Ovary (tissue), 9 donors: ENCODE measurements around the gene ROPN1B. TPM values are rescaled to one million over a fixed set of nuclear protein-coding genes. Genes with fewer than 3 reads are reported as not detected.

Experiments used
- DNase-seq, 5 donors: peaks; one replicate each; pipeline ENCODE4 v3.0.0-alpha.2; 2019 to 2020
- H3K27ac ChIP-seq, 2 donors: fragments of 200-600 bp; one replicate each; pipeline versions ENCODE4 v1.5.1 to v1.8.0; 2019 to 2022
- H3K27me3 ChIP-seq: fragments of 200-600 bp; one replicate; pipeline ENCODE4 v1.8.0; 2022
- H3K36me3 ChIP-seq: fragments of 200-600 bp; sonication (generic); one replicate; pipeline ENCODE4 v1.5.1; 2019
- H3K4me1 ChIP-seq: one replicate; pipeline ENCODE4 v1.8.1; 2013; ENCODE audit warnings: mild to moderate bottlenecking, moderate library complexity; ENCODE audit not compliant: insufficient read depth
- H3K4me3 ChIP-seq: fragments of 200-600 bp; sonication (generic); one replicate; pipeline ENCODE4 v1.5.1; 2017
- H3K9me3 ChIP-seq, 2 donors: fragments of 200-600 bp in 1 of 2; sonication (generic) in 1 of 2; one replicate each; pipeline versions ENCODE4 v1.5.1 to v1.8.1; 2013 to 2019; ENCODE audit warnings: mild to moderate bottlenecking in 1 of 2, moderate library complexity in 1 of 2
- CTCF ChIP-seq, 3 donors: fragments of 450-650 bp in 2 of 3; fragments of 200-600 bp in 1 of 3; IDR thresholded peaks; one replicate each; pipeline versions ENCODE4 v1.5.1 to v1.8.0; 2016 to 2022; ENCODE audit warnings: antibody characterized with exemption in 3 of 3, mild to moderate bottlenecking in 1 of 3
- EP300 ChIP-seq: sonication (generic); formaldehyde crosslinking; IDR thresholded peaks from one replicate; pipeline ENCODE4 v1.6.1; 2017; ENCODE audit warnings: antibody characterized with exemption
- POLR2A ChIP-seq: fragments of 450-650 bp; IDR thresholded peaks from one replicate; pipeline ENCODE4 v1.6.1; 2017; ENCODE audit warnings: antibody characterized with exemption, mild to moderate bottlenecking, moderate library complexity
- WGBS, 3 donors: extraction: QIAGEN DNeasy Blood & Tissue Kit in 1 of 3; methylation state at CpG; one replicate each; pipeline versions ENCODE4 v1.1.5 to v1.1.7; 2013 to 2017; 5-methylcytosine and 5-hydroxymethylcytosine counted together
- intact Hi-C, 4 donors: fragments of 100-400 bp; cut with DNase I; formaldehyde crosslinking; loops; one replicate each; pipeline versions ENCODE4 v1.11.0 to v1.15.1; 2022 to 2023
- polyA plus RNA-seq, 2 donors: library from polyadenylated mRNA; stranded (reverse); fragments of 200-250 nt in 1 of 2; fragments of 350-450 nt in 1 of 2; fragmentation: Illumina TruSeq in 1 of 2; extraction: RNeasy Lipid Tissue Mini Kit (QIAGEN cat#74804) in 1 of 2; gene quantifications; one replicate each; pipeline ENCODE4 v1.2.3, GENCODE V29; 2013 to 2014
- total RNA-seq, 7 donors: library from RNA; depleted of rRNA in 2 of 7; stranded (reverse); fragments of >200 nt in 2 of 7; fragmentation: NEBNext Ultra II Directional in 3 of 7; extraction: Animal tissue kit (Norgen Biotek cat#: 25700) in 3 of 7; gene quantifications; one replicate each; pipeline versions ENCODE4 v1.1.0 to v1.2.4, GENCODE V29; 2016 to 2023
- donor health status: DM: no; HTN: no; CAD: no; lungs with moderate emphysema.
- donor health status: DM: no; HTN: no; CAD: no.
- donor health status: Bipolar disorder and iron deficiency.
- donor health status: DM: yes; HTN: yes; CAD: no.
- donor health status: DM: no; HTN: no; CAD: no.
- donor health status: DM: yes; HTN: yes; CAD: no.

ROPN1B gene
- total and polyA plus RNA-seq, 9 donors = 0.23 TPM; not detected in 8

GRCh38 chr3:126022741-126023359 is 53.9 kb downstream of the ROPN1B start:
- H3K4me3 ChIP-seq = no peak overlapping the region
- H3K9me3 ChIP-seq = no peaks in the 10 kb centered on the region
- intact Hi-C loops = no loop called here
- WGBS, 3 donors = 77 to 86% (median 83%) methylated on average over 10 of the region's 10 CpGs
- H3K4me1 ChIP-seq = no peaks in the 10 kb centered on the region
- no peaks in the 10 kb centered on the region for H3K36me3 ChIP-seq
- DNase-seq = no peak
- no peak overlapping the region for H3K27ac ChIP-seq
- TF ChIP-seq CTCF (IDR thresholded peaks at IDR 0.05) (no peak), EP300 (no peak), POLR2A (no peak)
- no peaks in the 10 kb centered on the region for H3K27me3 ChIP-seq

GRCh38 chr3:126023390-126023789 is 54.4 kb downstream of the ROPN1B start:
- no peak for DNase-seq

GRCh38 chr3:126024049-126024854 is 55.3 kb downstream of the ROPN1B start:
- DNase-seq = no peak
- Histone ChIP-seq H3K9me3 (no peaks in the 10 kb centered on the region), H3K4me3 (no peak overlapping the region), H3K4me1 (no peaks in the 10 kb centered on the region), H3K27ac (no peak overlapping the region), H3K27me3 (no peaks in the 10 kb centered on the region), H3K36me3 (no peaks in the 10 kb centered on the region)
- intact Hi-C loops = no loop called here
- TF ChIP-seq CTCF (IDR thresholded peaks at IDR 0.05) (no peak), POLR2A (no peak), EP300 (no peak)
- 89 to 94% (median 91%) methylated on average over 9 of the region's 9 CpGs for WGBS, 3 donors

More at GRCh38 chr3:126023390-126023789, 54.4 kb downstream of the ROPN1B start:
- no peaks in the 10 kb centered on the region for H3K9me3 ChIP-seq
- 67 to 74% (median 68%) methylated on average over 10 of the region's 10 CpGs for WGBS, 3 donors
- no peaks in the 10 kb centered on the region for H3K4me1 ChIP-seq
- TF ChIP-seq POLR2A = no peak
- TF ChIP-seq CTCF (IDR thresholded peaks at IDR 0.05) = no peak
- no peak for TF ChIP-seq EP300
- no peak overlapping the region for H3K4me3 ChIP-seq
- H3K27ac ChIP-seq = no peak overlapping the region
- no peaks in the 10 kb centered on the region for H3K27me3 ChIP-seq
- intact Hi-C loops = no loop called here
- no peaks in the 10 kb centered on the region for H3K36me3 ChIP-seq

- Histone ChIP-seq H3K4me1 (no peaks in the 10 kb centered on the region), H3K4me3 (no peak overlapping the region), H3K27ac (no peak overlapping the region), H3K9me3 (no peaks in the 10 kb centered on the region), H3K36me3 (no peaks in the 10 kb centered on the region), H3K27me3 (no peaks in the 10 kb centered on the region)
- 84 to 90% (median 88%) methylated on average over 14 of the region's 14 CpGs for WGBS, 3 donors
- no peak for DNase-seq
- TF ChIP-seq EP300 (no peak), POLR2A (no peak), CTCF (IDR thresholded peaks at IDR 0.05) (no peak)
- intact Hi-C loops = no loop called here
Measured at GRCh38 chr3:126025116-126025729, 56.2 kb downstream of the ROPN1B start.
